Esophagus squamous epithelium (tissue), 5 donors: Measurements from ENCODE around the gene AUTS2. TPM values are rescaled to one million over a fixed set of nuclear protein-coding genes. Genes with fewer than 3 reads are reported as not detected.

Source experiments
- DNase-seq: peaks from one replicate; lab custom pipeline; 2025; lab: John Stamatoyannopoulos, UW
- H3K27ac ChIP-seq, 4 donors: fragments of 200-600 bp; sonication (generic); one replicate each; pipeline ENCODE4 v1.5.1; 2016 to 2019; ENCODE audit warnings: mild to moderate bottlenecking in 1 of 4
- H3K27me3 ChIP-seq, 4 donors: fragments of 200-600 bp; sonication (generic); 1 replicate in 3 of 4; 2 replicates in 1 of 4; pipeline versions ENCODE4 v1.5.1 to v1.6.0; 2017 to 2021; ENCODE audit warnings: antibody characterized with exemption in 1 of 4
- H3K36me3 ChIP-seq, 3 donors: fragments of 200-600 bp; sonication (generic); one replicate each; pipeline ENCODE4 v1.5.1; 2016 to 2019
- H3K4me1 ChIP-seq, 3 donors: fragments of 200-600 bp; sonication (generic); one replicate each; pipeline ENCODE4 v1.5.1; 2017 to 2019
- H3K4me3 ChIP-seq, 4 donors: fragments of 200-600 bp; sonication (generic); 1 replicate in 3 of 4; 2 replicates in 1 of 4; pipeline ENCODE4 v1.5.1; 2016 to 2019; ENCODE audit warnings: mild to moderate bottlenecking in 2 of 4, moderate library complexity in 1 of 4
- H3K9me3 ChIP-seq, 3 donors: fragments of 200-600 bp; sonication (generic); one replicate each; pipeline ENCODE4 v1.5.1; 2016 to 2019
- CTCF ChIP-seq, 6 experiments: fragments of 450-650 bp in 4 of 6; fragments of 200-600 bp in 2 of 6; sonication (generic) in 2 of 6; IDR thresholded peaks; one replicate each; pipeline ENCODE4 v1.5.1; 2016 to 2019; ENCODE audit warnings: antibody characterized with exemption in 6 of 6, mild to moderate bottlenecking in 4 of 6, moderate library complexity in 4 of 6
- POLR2A ChIP-seq, 4 donors: fragments of 450-650 bp; IDR thresholded peaks; one replicate each; pipeline ENCODE4 v1.6.1; 2017; ENCODE audit warnings: antibody characterized with exemption in 4 of 4, mild to moderate bottlenecking in 4 of 4, moderate library complexity in 3 of 4
- WGBS, 2 donors: methylation state at CpG; one replicate each; pipeline ENCODE4 v1.1.5; 2018; 5-methylcytosine and 5-hydroxymethylcytosine counted together
- intact Hi-C: fragments of 100-400 bp; cut with DNase I; formaldehyde crosslinking; loops from one replicate; pipeline ENCODE4 v1.15.0; 2022
- total RNA-seq, 4 donors: library from RNA; depleted of rRNA; stranded (reverse); fragments of >200 nt; gene quantifications; one replicate each; pipeline ENCODE4 v1.1.0, GENCODE V29; 2016
- donor health status: DM: yes; HTN: yes; CAD: no.

Gene AUTS2
- total RNA-seq, 4 donors from 2014 or later: 9.5 to 36.2 (median 23.0) TPM

- DNase-seq: no peak
- H3K36me3 ChIP-seq: no peaks in the 10 kb centered on the region
- no peak overlapping the region for H3K4me3 ChIP-seq
- H3K9me3 ChIP-seq: no peaks in the 10 kb centered on the region
- TF ChIP-seq POLR2A (IDR thresholded peaks at IDR 0.05): no peak
- TF ChIP-seq CTCF (IDR thresholded peaks at IDR 0.05): no peak
- WGBS, 2 donors: 54 to 65% methylated on average over 5 of the region's 5 CpGs
- H3K27ac ChIP-seq: no peak overlapping the region
- H3K27me3 ChIP-seq: no peaks in the 10 kb centered on the region
- no peaks in the 10 kb centered on the region for H3K4me1 ChIP-seq
- intact Hi-C loops: no loop called here
These were observed 545.1 kb downstream of the AUTS2 start for GRCh38 chr7:70143075-70144044.

- no peaks in the 10 kb centered on the region for H3K36me3 ChIP-seq
- DNase-seq: no peak
- intact Hi-C loops: no loop called here
- H3K4me1 ChIP-seq: no peaks in the 10 kb centered on the region
- no peak overlapping the region for H3K27ac ChIP-seq
- TF ChIP-seq POLR2A (IDR thresholded peaks at IDR 0.05) (no peak), CTCF (IDR thresholded peaks at IDR 0.05) (no peak)
- 84 to 89% methylated on average over 1 of the region's 1 CpG for WGBS, 2 donors
- H3K9me3 ChIP-seq: no peaks in the 10 kb centered on the region
- H3K4me3 ChIP-seq: no peak overlapping the region
- H3K27me3 ChIP-seq: no peaks in the 10 kb centered on the region
These were observed 550.7 kb downstream of the AUTS2 start for GRCh38 chr7:70148997-70149396.

GRCh38 chr7:70152313-70152712 lies 554.0 kb downstream of the AUTS2 start:
- 77 to 82% methylated on average over 1 of the region's 1 CpG for WGBS, 2 donors
- Histone ChIP-seq H3K27me3 (no peaks in the 10 kb centered on the region), H3K4me3 (no peak overlapping the region), H3K27ac (no peak overlapping the region), H3K36me3 (no peaks in the 10 kb centered on the region), H3K9me3 (no peaks in the 10 kb centered on the region), H3K4me1 (no peaks in the 10 kb centered on the region)
- TF ChIP-seq CTCF (IDR thresholded peaks at IDR 0.05) (no peak), POLR2A (IDR thresholded peaks at IDR 0.05) (no peak)
- intact Hi-C loops: no loop called here
- DNase-seq: no peak

- Histone ChIP-seq H3K4me1 (no peaks in the 10 kb centered on the region), H3K36me3 (no peaks in the 10 kb centered on the region), H3K27ac (no peak overlapping the region), H3K27me3 (no peaks in the 10 kb centered on the region), H3K4me3 (no peak overlapping the region), H3K9me3 (no peaks in the 10 kb centered on the region)
- no peak for DNase-seq
- no peak for TF ChIP-seq POLR2A (IDR thresholded peaks at IDR 0.05)
- no peak for TF ChIP-seq CTCF (IDR thresholded peaks at IDR 0.05)
- intact Hi-C loops: no loop called here
- 88% methylated on average over 1 of the region's 1 CpG for whole genome bisulfite sequencing, 2 donors
These were observed 555.7 kb downstream of the AUTS2 start for GRCh38 chr7:70153933-70154332.

GRCh38 chr7:70154521-70155180 lies 556.4 kb downstream of the AUTS2 start:
- TF ChIP-seq POLR2A (IDR thresholded peaks at IDR 0.05) (no peak), CTCF (IDR thresholded peaks at IDR 0.05) (no peak)
- Histone ChIP-seq H3K36me3 (no peaks in the 10 kb centered on the region), H3K27me3 (no peaks in the 10 kb centered on the region), H3K27ac (no peak overlapping the region), H3K4me1 (no peaks in the 10 kb centered on the region), H3K4me3 (no peak overlapping the region), H3K9me3 (no peaks in the 10 kb centered on the region)
- DNase-seq: no peak
- 80 to 90% methylated on average over 1 to 2 of the region's 3 CpGs for whole genome bisulfite sequencing, 2 donors
- intact Hi-C loops: no loop called here
